ENCODE measurements around the gene FCRLA. TPM values are rescaled to one million over a fixed set of nuclear protein-coding genes. Genes with fewer than 3 reads are reported as not detected.

The FCRLA gene
- total and polyA plus RNA-seq, 2 donors (not counting 3 experiments of a cell fraction or from before 2014, with no cell fraction given), result not detected

GRCh38 chr1:161681879-161682278, 25.1 kb upstream of the FCRLA start:
- Histone ChIP-seq H3K36me3 (ENCODE audit: control insufficient read depth in 2 of 2, extremely low read depth in 1 of 2, insufficient read depth in 2 of 2, low read length in 2 of 2) (no peaks in the 10 kb centered on the region), H4K20me1 (replicated peaks; ENCODE audit: control insufficient read depth, extremely low read depth, insufficient read depth, low read length) (no peaks in the 10 kb centered on the region), H3K27me3 (ENCODE audit: control insufficient read depth in 2 of 2, insufficient read depth in 2 of 2, low read length in 2 of 2) (peaks cover 14 to 29% of the 10 kb centered on the region in 2 experiments), H3K79me2 (ENCODE audit: control insufficient read depth, insufficient read depth, low read length) (no peaks in the 10 kb centered on the region), H3K27ac (ENCODE audit: insufficient read depth, low read depth, low read length) (no peak overlapping the region), H3K4me1 (ENCODE audit: control insufficient read depth, extremely low read depth, insufficient read depth, low read length) (no peaks in the 10 kb centered on the region), H3K4me3 (replicated peaks in 1 of 3; ENCODE audit: insufficient read depth in 1 of 3, low read depth in 1 of 3, low read length in 3 of 3) (no peak overlapping the region), H3K9ac (replicated peaks; ENCODE audit: extremely low read depth, insufficient read depth, low read length) (no peak overlapping the region), H3K9me1 (replicated peaks; ENCODE audit: control insufficient read depth, extremely low read depth, insufficient read depth, low read length) (no peaks in the 10 kb centered on the region), H2AFZ (ENCODE audit: low read depth, low read length) (no peak overlapping the region), H3K4me2 (ENCODE audit: insufficient read depth, low read length) (no peak overlapping the region), H3K9me3 (replicated peaks; ENCODE audit: control insufficient read depth, insufficient read depth, low read length) (no peaks in the 10 kb centered on the region)
- dilution Hi-C loops (cut with MboI; ENCODE audit: extremely low pct_ligation_motif_present, low sequenced_read_pairs), result no loop called here
- TF ChIP-seq POLR2AphosphoS5 (IDR thresholded peaks at IDR 0.05; ENCODE audit: insufficient read depth, low read depth, low read length) (no peak), JUN (IDR thresholded peaks at IDR 0.05; ENCODE audit: borderline replicate concordance, insufficient read depth, insufficient read length, low read depth) (no peak), GATA2 (IDR thresholded peaks at IDR 0.05; ENCODE audit: insufficient read depth, insufficient read length, low read depth, low read length) (no peak), FOS (IDR thresholded peaks at IDR 0.05; ENCODE audit: borderline replicate concordance, insufficient read depth, low read length) (no peak), POLR2A (IDR thresholded peaks at IDR 0.05; ENCODE audit: low read depth, low read length) (no peak), CTCF (IDR thresholded peaks at IDR 0.05; ENCODE audit: extremely low read depth in 1 of 2, insufficient read depth in 1 of 2, low read depth in 1 of 2, low read length in 2 of 2) (no peak), EZH2 (IDR thresholded peaks at IDR 0.05; ENCODE audit: borderline replicate concordance, low read depth, low read length, severe bottlenecking) (no peak), MYC (IDR thresholded peaks at IDR 0.05; ENCODE audit: low read depth, low read length) (no peak), MAX (IDR thresholded peaks at IDR 0.05; ENCODE audit: insufficient read depth, insufficient read length) (no peak)
- CTCF ChIA-PET, result interaction anchor here (0.6 to 1.7 kb wide), 2 partner anchors 59 to 196 kb away, joined by 4 to 9 read pairs; no protein-coding TSS in a partner anchor
- no TSS peak for BruUV-seq (replicated peaks)
- intact Hi-C loops (cut with micrococcal nuclease), result no loop called here
- DNase-seq (ENCODE audit: low read depth, low spot score), result no peak
- FAIRE-seq, result no peak
- POLR2A ChIA-PET, result no interaction called here

Measured in endothelial cell of umbilical vein (primary cell).